ENCODE measurements around the gene SEC24D.

- TF ChIP-seq CTCF (conservative IDR thresholded peaks at IDR 0.05; ENCODE audit: low read length) (no peak; the same call in 1 of the 2 replicates), EZH2phosphoT487 (IDR thresholded peaks at IDR 0.05; ENCODE audit: borderline replicate concordance) (no peak)
Measured at GRCh38 chr4:118798658-118799057, 37.3 kb downstream of the SEC24D start.
